ENCODE results near the gene SCUBE1.

SCUBE1 gene

DNA sequence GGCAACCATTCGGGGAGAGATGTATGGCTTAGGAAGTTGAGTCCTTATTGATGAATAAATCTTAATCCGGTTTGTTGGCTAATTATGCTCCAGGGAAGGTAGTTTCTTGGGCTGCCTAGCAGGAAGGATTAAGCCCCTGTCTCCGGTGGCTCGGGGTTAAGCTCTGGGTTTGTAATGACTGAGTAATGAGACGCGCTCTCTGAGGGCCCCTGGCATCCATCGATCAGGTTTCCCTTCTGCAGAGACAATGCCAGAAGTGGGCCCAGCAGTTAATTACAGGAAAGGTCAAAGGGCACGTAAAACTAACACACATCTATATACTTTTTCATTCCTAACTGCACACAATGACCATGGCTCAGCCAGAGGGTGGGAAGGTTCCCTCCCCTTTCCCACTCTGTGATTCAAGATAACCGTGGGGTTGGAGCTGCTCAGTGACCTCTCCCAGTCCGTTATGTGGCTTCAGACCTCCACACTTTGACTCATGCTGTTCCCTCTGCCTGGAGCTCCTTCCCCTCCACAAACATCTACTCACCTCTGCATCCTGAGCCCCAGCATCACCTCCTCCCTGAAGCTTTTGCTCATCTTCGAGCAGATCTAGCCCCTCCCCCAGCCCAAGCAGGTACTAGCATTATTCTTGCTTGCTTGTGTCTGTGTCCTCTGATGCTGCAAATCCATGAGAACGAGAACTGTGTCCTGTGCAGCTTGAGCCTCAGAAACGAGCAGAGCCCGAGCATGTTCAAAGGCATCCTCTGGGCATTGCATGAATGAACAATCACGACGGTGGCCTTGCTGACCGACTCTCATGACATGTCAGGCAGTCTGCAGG lies 16.6 kb downstream of the SCUBE1 start:
- no peak for TF ChIP-seq Cebpa-rat (IDR thresholded peaks at IDR 0.05)
- H3K9ac ChIP-seq, result no peak overlapping the region
- H3K4me1 ChIP-seq, result peaks cover 4 to 48% (median 39%) of the 10 kb centered on the region in 10 experiments; a peak in 19 of 20 replicates
- no peak overlapping the region for H3K27ac ChIP-seq
- H3K27me3 ChIP-seq, result no peaks in the 10 kb centered on the region
- no peaks in the 10 kb centered on the region for H4K20me1 ChIP-seq
- no peaks in the 10 kb centered on the region for H3K36me3 ChIP-seq
- H3K9me3 ChIP-seq (replicated peaks in 1 of 11), result no peaks in the 10 kb centered on the region
- peak overlapping the region in 5 of 11 experiments; percentile 41 to 84 (median 75); a peak in 5 of 22 replicates for H3K4me2 ChIP-seq
- no peak overlapping the region for H3K4me3 ChIP-seq

DNA sequence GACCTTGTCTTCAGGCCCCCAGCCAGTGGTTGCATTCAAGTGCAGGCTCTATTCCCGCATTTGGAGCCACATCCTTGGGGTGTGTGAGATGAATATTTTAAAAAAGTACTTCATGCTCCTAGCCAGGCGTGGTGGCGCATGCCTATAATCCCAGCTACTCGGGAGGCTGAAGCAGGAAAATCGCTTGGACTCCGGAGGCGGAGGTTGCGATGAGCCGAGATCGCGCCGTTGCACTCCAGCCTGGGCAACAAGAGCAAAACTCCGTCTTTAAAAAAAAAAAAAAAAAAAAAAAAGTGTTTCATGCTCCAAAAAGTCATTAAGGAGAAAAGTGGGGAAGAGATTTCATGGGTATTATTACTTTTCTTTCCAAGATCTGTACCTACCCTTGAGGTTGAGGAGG lies 18.0 kb downstream of the SCUBE1 start:
- TF ChIP-seq Cebpa-rat (IDR thresholded peaks at IDR 0.05), result no peak

GRCh38 chr22:43320943-43321900 lies 21.9 kb downstream of the SCUBE1 start:
- Histone ChIP-seq H4K20me1 (no peaks in the 10 kb centered on the region), H3K27me3 (no peaks in the 10 kb centered on the region), H3K9ac (no peak overlapping the region), H3K36me3 (no peaks in the 10 kb centered on the region), H3K4me1 (peaks cover 0 to 21% (median 11%) of the 10 kb centered on the region in 10 experiments; a peak in 15 of 20 replicates), H3K9me3 (replicated peaks in 1 of 11) (no peaks in the 10 kb centered on the region), H3K4me2 (no peak overlapping the region), H3K27ac (no peak overlapping the region), H3K4me3 (no peak overlapping the region)
- no peak for TF ChIP-seq Cebpa-rat (IDR thresholded peaks at IDR 0.05)

More for the DNA sequence above, 18.0 kb downstream of the SCUBE1 start:
- peaks cover 0 to 34% (median 28%) of the 10 kb centered on the region in 10 experiments; a peak in 15 of 20 replicates for H3K4me1 ChIP-seq
- H3K27me3 ChIP-seq, result no peaks in the 10 kb centered on the region
- H3K36me3 ChIP-seq, result no peaks in the 10 kb centered on the region
- no peak overlapping the region for H3K4me2 ChIP-seq
- H3K9ac ChIP-seq, result no peak overlapping the region
- H4K20me1 ChIP-seq, result no peaks in the 10 kb centered on the region
- no peak overlapping the region for H3K27ac ChIP-seq
- no peak overlapping the region for H3K4me3 ChIP-seq
- H3K9me3 ChIP-seq (replicated peaks in 1 of 11), result no peaks in the 10 kb centered on the region

GRCh38 chr22:43319661-43320486 lies 23.3 kb downstream of the SCUBE1 start:
- H3K27ac ChIP-seq, result peak overlapping the region in 1 of 11 experiments; percentile 27; a peak in 1 of 22 replicates
- no peaks in the 10 kb centered on the region for H3K36me3 ChIP-seq
- H4K20me1 ChIP-seq, result no peaks in the 10 kb centered on the region
- H3K9ac ChIP-seq, result no peak overlapping the region
- no peaks in the 10 kb centered on the region for H3K27me3 ChIP-seq
- H3K4me1 ChIP-seq, result peaks cover 0 to 28% (median 16%) of the 10 kb centered on the region in 10 experiments; a peak in 15 of 20 replicates
- H3K4me3 ChIP-seq, result no peak overlapping the region
- H3K4me2 ChIP-seq, result peak overlapping the region in 10 of 11 experiments; percentile 26 to 58 (median 37); a peak in 17 of 22 replicates
- TF ChIP-seq Cebpa-rat (IDR thresholded peaks at IDR 0.05), result no peak
- H3K9me3 ChIP-seq (replicated peaks in 1 of 11), result no peaks in the 10 kb centered on the region

DNA sequence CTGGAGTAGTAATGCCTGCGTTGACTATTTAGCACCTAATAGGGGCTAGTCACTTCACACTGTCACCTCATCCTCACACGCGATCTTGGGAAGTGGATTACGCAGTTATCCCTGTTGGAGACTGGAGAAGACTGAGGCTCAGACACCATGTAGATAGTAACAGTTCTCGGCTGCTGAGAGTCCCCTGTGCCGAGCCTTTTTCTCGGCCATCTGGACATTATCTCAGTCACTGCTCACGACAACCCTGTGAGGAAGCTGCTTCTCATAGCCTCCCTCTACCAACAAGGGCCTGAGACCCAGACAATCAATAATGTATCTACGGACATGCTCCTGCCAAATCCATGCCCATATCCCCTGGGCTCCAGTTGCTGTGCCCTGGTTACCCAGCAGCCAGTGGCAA lies 25.9 kb downstream of the SCUBE1 start:
- no peaks in the 10 kb centered on the region for H3K27me3 ChIP-seq
- H3K4me3 ChIP-seq, result no peak overlapping the region
- H3K27ac ChIP-seq, result no peak overlapping the region
- peak overlapping the region in 1 of 11 experiments; percentile 4; a peak in 1 of 22 replicates for H3K4me2 ChIP-seq
- TF ChIP-seq Cebpa-rat (IDR thresholded peaks at IDR 0.05), result no peak
- no peaks in the 10 kb centered on the region for H3K36me3 ChIP-seq
- peaks cover 23 to 55% (median 42%) of the 10 kb centered on the region in 10 experiments for H3K4me1 ChIP-seq
- H3K9ac ChIP-seq, result no peak overlapping the region
- H4K20me1 ChIP-seq, result no peaks in the 10 kb centered on the region
- no peaks in the 10 kb centered on the region for H3K9me3 ChIP-seq (replicated peaks in 1 of 11)

- no peak overlapping the region for H3K9ac ChIP-seq
- no peaks in the 10 kb centered on the region for H3K27me3 ChIP-seq
- no peak overlapping the region for H3K4me3 ChIP-seq
- no peaks in the 10 kb centered on the region for H4K20me1 ChIP-seq
- H3K4me1 ChIP-seq, result peaks cover 28 to 65% (median 57%) of the 10 kb centered on the region in 10 experiments
- H3K9me3 ChIP-seq (replicated peaks in 1 of 11), result no peaks in the 10 kb centered on the region
- no peak overlapping the region for H3K27ac ChIP-seq
- no peaks in the 10 kb centered on the region for H3K36me3 ChIP-seq
- peak overlapping the region in 2 of 11 experiments; percentile 3 to 15; a peak in 1 of 22 replicates for H3K4me2 ChIP-seq
- TF ChIP-seq Cebpa-rat (IDR thresholded peaks at IDR 0.05), result no peak
These were observed 27.4 kb downstream of the SCUBE1 start for GRCh38 chr22:43315687-43316217.

DNA sequence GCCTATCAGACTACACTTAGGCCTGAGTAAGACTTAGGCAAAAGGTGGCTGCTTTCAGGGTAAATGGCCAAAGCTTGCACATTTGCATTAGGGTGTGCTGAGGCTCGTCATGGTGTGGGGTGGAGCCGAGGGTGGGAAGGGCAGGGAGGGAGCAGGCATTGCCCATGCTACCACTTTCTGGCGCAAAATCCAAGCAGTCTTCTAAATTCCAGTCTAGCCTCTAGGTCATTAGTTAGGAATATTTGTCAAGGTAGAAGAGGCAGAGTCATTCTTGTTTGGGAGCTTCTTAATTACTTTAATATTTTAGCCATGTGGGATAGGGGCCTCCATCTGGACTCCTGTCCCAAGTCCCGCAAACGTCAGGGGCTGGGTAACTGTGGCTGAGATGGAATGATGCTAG lies 28.6 kb downstream of the SCUBE1 start:
- no peaks in the 10 kb centered on the region for H3K9me3 ChIP-seq (replicated peaks in 1 of 11)
- H3K4me1 ChIP-seq, result peaks cover 28 to 67% (median 63%) of the 10 kb centered on the region in 10 experiments
- no peaks in the 10 kb centered on the region for H3K27me3 ChIP-seq
- H3K27ac ChIP-seq, result peak overlapping the region in 8 of 11 experiments; percentile 66 to 81 (median 76); a peak in 17 of 22 replicates
- H3K4me2 ChIP-seq, result peak overlapping the region; percentile 59 to 86 (median 78); a peak in 20 of 22 replicates
- no peak overlapping the region; a peak in 1 of 22 replicates for H3K9ac ChIP-seq
- H4K20me1 ChIP-seq, result no peaks in the 10 kb centered on the region
- no peak overlapping the region for H3K4me3 ChIP-seq
- no peaks in the 10 kb centered on the region for H3K36me3 ChIP-seq
- no peak for TF ChIP-seq Cebpa-rat (IDR thresholded peaks at IDR 0.05)

DNA sequence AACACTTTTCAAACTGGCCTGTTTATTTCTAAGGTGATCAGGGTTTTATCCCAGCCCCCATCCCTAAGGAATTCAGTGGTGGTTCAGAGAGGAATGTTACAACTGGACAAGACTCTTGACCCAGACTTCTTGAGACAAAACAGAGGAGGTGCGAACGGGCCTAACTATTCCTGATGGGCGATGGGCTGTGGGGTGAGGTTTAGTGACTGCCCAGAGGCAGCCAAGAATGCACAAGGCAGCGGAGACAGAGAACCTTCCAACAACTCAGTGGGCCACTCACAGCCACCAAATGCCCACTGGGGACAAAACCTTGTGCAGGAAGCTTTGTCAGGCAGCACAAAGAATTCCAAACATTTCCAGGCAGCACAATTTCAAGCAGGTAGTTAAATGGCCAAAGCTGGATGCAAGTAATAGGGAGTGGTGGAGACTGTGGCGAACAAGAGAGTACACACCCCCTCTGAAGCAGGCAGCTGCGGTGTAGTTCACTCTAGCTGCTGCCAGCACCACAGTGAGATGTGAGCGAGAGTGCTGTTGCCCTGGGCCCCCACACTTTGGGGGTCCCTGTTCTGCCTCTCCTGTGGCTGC lies 29.2 kb downstream of the SCUBE1 start:
- peak overlapping the region in 9 of 11 experiments; percentile 22 to 70 (median 63); a peak in 15 of 22 replicates for H3K9ac ChIP-seq
- H3K9me3 ChIP-seq (replicated peaks in 1 of 11), result no peaks in the 10 kb centered on the region
- peaks cover 30 to 67% (median 64%) of the 10 kb centered on the region in 10 experiments for H3K4me1 ChIP-seq
- H3K4me2 ChIP-seq, result peak overlapping the region; percentile 59 to 86 (median 78)
- no peak for TF ChIP-seq Cebpa-rat (IDR thresholded peaks at IDR 0.05)
- H3K4me3 ChIP-seq, result no peak overlapping the region
- H3K27me3 ChIP-seq, result 0 out of 22 replicates have a peak, but pooled peaks cover 0 to 3% (median 0%) of the 10 kb centered on the region in 11 experiments
- H4K20me1 ChIP-seq, result no peaks in the 10 kb centered on the region
- no peaks in the 10 kb centered on the region for H3K36me3 ChIP-seq
- peak overlapping the region in 9 of 11 experiments; percentile 59 to 81 (median 76); a peak in 18 of 22 replicates for H3K27ac ChIP-seq

Data from BLaER1 treated with 17β-estradiol and CSF1 and Interleukin-3, amounts not matched to agents 10 nM and 100 nM (cell line).